Measurements from ENCODE around the gene DIDO1. TPM values are rescaled to one million over a fixed set of nuclear protein-coding genes. Genes with fewer than 3 reads are reported as not detected.

Gene DIDO1
- total RNA-seq, 2 donors from 2014 or later = 63.8 to 80.4 TPM

- ATAC-seq (ENCODE audit: insufficient number of reproducible peaks, low FRiP score, low read depth) (no peak), DNase-seq (ENCODE audit: low spot score) (no peak)
- Histone ChIP-seq H3K27me3 (replicated peaks; ENCODE audit: insufficient read depth) (no peaks in the 10 kb centered on the region), H3K4me3 (no peak overlapping the region), H3K9me3 (no peaks in the 10 kb centered on the region), H3K36me3 (no peaks in the 10 kb centered on the region), H3K4me1 (ENCODE audit: control insufficient read depth in 1 of 2, low read depth in 2 of 2) (no peaks in the 10 kb centered on the region), H3K27ac (no peak overlapping the region)
- TF ChIP-seq CTCF (IDR thresholded peaks at IDR 0.05) = no peak
Observed at GRCh38 chr20:62830821-62831220, 95.5 kb downstream of the DIDO1 start.

- Histone ChIP-seq H3K27me3 (replicated peaks; ENCODE audit: insufficient read depth) (no peaks in the 10 kb centered on the region), H3K4me1 (ENCODE audit: control insufficient read depth in 1 of 2, low read depth in 2 of 2) (no peaks in the 10 kb centered on the region), H3K4me3 (no peak overlapping the region), H3K27ac (no peak overlapping the region), H3K9me3 (no peaks in the 10 kb centered on the region), H3K36me3 (no peaks in the 10 kb centered on the region)
- ATAC-seq (ENCODE audit: insufficient number of reproducible peaks, low FRiP score, low read depth) (no peak), DNase-seq (ENCODE audit: low spot score) (no peak)
- no peak for TF ChIP-seq CTCF (IDR thresholded peaks at IDR 0.05)
Observed at GRCh38 chr20:62830251-62830650, 96.1 kb downstream of the DIDO1 start.

- TF ChIP-seq CTCF (IDR thresholded peaks at IDR 0.05) = no peak
- Histone ChIP-seq H3K4me1 (ENCODE audit: control insufficient read depth in 1 of 2, low read depth in 2 of 2) (peaks cover 0 to 2% of the 10 kb centered on the region in 2 donors), H3K36me3 (no peaks in the 10 kb centered on the region), H3K9me3 (no peaks in the 10 kb centered on the region), H3K4me3 (no peak overlapping the region), H3K27ac (no peak overlapping the region), H3K27me3 (replicated peaks; ENCODE audit: insufficient read depth) (no peaks in the 10 kb centered on the region)
- DNase-seq (ENCODE audit: low spot score) = no peak
- ATAC-seq (ENCODE audit: insufficient number of reproducible peaks, low FRiP score, low read depth) = no peak
Observed at GRCh38 chr20:62829231-62830230, 96.8 kb downstream of the DIDO1 start.

GRCh38 chr20:62828511-62829230, 97.6 kb downstream of the DIDO1 start:
- DNase-seq (ENCODE audit: low spot score) (no peak), ATAC-seq (ENCODE audit: insufficient number of reproducible peaks, low FRiP score, low read depth) (no peak)
- H3K36me3 ChIP-seq = no peaks in the 10 kb centered on the region
- H3K9me3 ChIP-seq = no peaks in the 10 kb centered on the region
- no peaks in the 10 kb centered on the region for H3K27me3 ChIP-seq (replicated peaks; ENCODE audit: insufficient read depth)
- no peak for TF ChIP-seq CTCF (IDR thresholded peaks at IDR 0.05)
- H3K27ac ChIP-seq = no peak overlapping the region
- H3K4me1 ChIP-seq (ENCODE audit: control insufficient read depth in 1 of 2, low read depth in 2 of 2) = peaks cover 0 to 3% of the 10 kb centered on the region in 2 donors
- no peak overlapping the region for H3K4me3 ChIP-seq

GRCh38 chr20:62828051-62828450, 98.3 kb downstream of the DIDO1 start:
- Histone ChIP-seq H3K4me3 (no peak overlapping the region), H3K36me3 (no peaks in the 10 kb centered on the region), H3K4me1 (ENCODE audit: control insufficient read depth in 1 of 2, low read depth in 2 of 2) (peaks cover 0 to 3% of the 10 kb centered on the region in 2 donors), H3K27ac (no peak overlapping the region), H3K9me3 (no peaks in the 10 kb centered on the region), H3K27me3 (replicated peaks; ENCODE audit: insufficient read depth) (no peaks in the 10 kb centered on the region)
- TF ChIP-seq CTCF (IDR thresholded peaks at IDR 0.05) = no peak
- DNase-seq (ENCODE audit: low spot score) = no peak
- no peak for ATAC-seq (ENCODE audit: insufficient number of reproducible peaks, low FRiP score, low read depth)

Measured in thoracic aorta (tissue), 2 donors.